ENCODE results near the gene LIPI.

DNA sequence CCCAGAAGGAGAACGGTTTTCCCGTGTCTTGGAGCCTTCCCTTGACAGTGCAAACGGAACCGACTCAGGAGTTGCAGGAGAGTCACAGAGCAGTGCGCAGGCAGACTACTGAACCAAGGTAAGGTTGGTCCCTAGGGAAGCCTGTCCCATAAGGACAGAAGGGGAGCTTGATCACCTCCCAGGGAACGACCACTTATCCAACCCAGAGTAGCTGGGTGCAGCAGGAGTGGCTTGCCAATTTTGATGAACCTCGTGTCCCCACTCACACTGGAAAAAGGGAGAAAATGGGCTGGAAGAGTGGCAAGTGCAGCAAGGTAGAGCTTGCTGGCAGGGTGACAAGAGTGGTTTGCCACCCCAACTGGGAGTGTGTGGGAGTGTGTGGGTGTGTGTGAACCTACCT, 95.1 kb downstream of the LIPI start:
- TF ChIP-seq SMC3 (IDR thresholded peaks at IDR 0.05; ENCODE audit: low read length) (no peak), EZH2 (conservative IDR thresholded peaks at IDR 0.05; ENCODE audit: low read depth, low read length) (no peak), SRF (IDR thresholded peaks at IDR 0.05; ENCODE audit: low read depth, low read length) (no peak)

Data from HepG2 (cell line).